Gastroesophageal sphincter (tissue), 4 donors: ENCODE results near the gene CCDC171. TPM values are rescaled to one million over a fixed set of nuclear protein-coding genes. Genes with fewer than 3 reads are reported as not detected.
A peak's percentile ranks its signal among the peaks of the same experiment; 100 is the strongest.

ENCODE experiments used
- ATAC-seq: fragments of 150-250 bp; one replicate; pipeline ENCODE4 v1.9.1; 2016; ENCODE audit warnings: mild to moderate bottlenecking, moderate library complexity
- H3K27ac ChIP-seq, 4 donors: fragments of 200-600 bp; sonication (generic) in 3 of 4; 1 replicate in 3 of 4; 2 replicates in 1 of 4; pipeline ENCODE4 v1.5.1; 2016 to 2019
- H3K27me3 ChIP-seq: fragments of 200-600 bp; sonication (generic); one replicate; pipeline ENCODE4 v1.5.1; 2019
- H3K36me3 ChIP-seq, 2 donors: fragments of 200-600 bp; sonication (generic); one replicate each; pipeline ENCODE4 v1.5.1; 2019; ENCODE audit warnings: control low read depth in 1 of 2
- H3K4me1 ChIP-seq, 3 donors: fragments of 200-600 bp; sonication (generic); 1 replicate in 2 of 3; 2 replicates in 1 of 3; pipeline ENCODE4 v1.5.1; 2016 to 2019; ENCODE audit warnings: control low read depth in 2 of 3
- H3K4me3 ChIP-seq, 2 donors: fragments of 200-600 bp; sonication (generic); one replicate each; pipeline ENCODE4 v1.5.1; 2019; ENCODE audit warnings: mild to moderate bottlenecking in 1 of 2, moderate library complexity in 1 of 2
- H3K9me3 ChIP-seq, 3 donors: fragments of 200-600 bp; sonication (generic); one replicate each; pipeline ENCODE4 v1.5.1; 2017 to 2019; ENCODE audit warnings: control low read depth in 2 of 3
- EP300 ChIP-seq: sonication (generic); formaldehyde crosslinking; IDR thresholded peaks from one replicate; pipeline ENCODE4 v1.6.1; 2017; ENCODE audit warnings: antibody characterized with exemption, mild to moderate bottlenecking
- POLR2A ChIP-seq, 2 donors: fragments of 450-650 bp; IDR thresholded peaks; one replicate each; pipeline ENCODE4 v1.6.1; 2017; ENCODE audit warnings: antibody characterized with exemption in 2 of 2, mild to moderate bottlenecking in 2 of 2, moderate library complexity in 1 of 2
- POLR2AphosphoS5 ChIP-seq: sonication (generic); formaldehyde crosslinking; IDR thresholded peaks from one replicate; pipeline ENCODE4 v1.6.1; 2017; ENCODE audit warnings: antibody characterized with exemption
- WGBS, 2 donors: methylation state at CpG; one replicate each; pipeline ENCODE4 v1.1.5; 2018; ENCODE audit warnings: low coverage in 1 of 2; 5-methylcytosine and 5-hydroxymethylcytosine counted together
- total RNA-seq, 4 donors: library from RNA; depleted of rRNA; stranded (reverse); fragments of >200 nt; gene quantifications; one replicate each; pipeline ENCODE4 v1.1.0, GENCODE V29; 2016
- TF ChIP-seq, protein P1 (sequence below), 4 experiments: fragments of 200-600 bp in 2 of 4; fragments of 450-650 bp in 2 of 4; sonication (generic) in 1 of 4; IDR thresholded peaks; one replicate each; pipeline ENCODE4 v1.5.1; 2017 to 2019; ENCODE audit warnings: antibody characterized with exemption in 4 of 4, mild to moderate bottlenecking in 2 of 4, moderate library complexity in 2 of 4

Gene CCDC171
- total RNA-seq, 4 donors from 2014 or later, result 0.94 to 4.5 (median 2.8) TPM

DNA sequence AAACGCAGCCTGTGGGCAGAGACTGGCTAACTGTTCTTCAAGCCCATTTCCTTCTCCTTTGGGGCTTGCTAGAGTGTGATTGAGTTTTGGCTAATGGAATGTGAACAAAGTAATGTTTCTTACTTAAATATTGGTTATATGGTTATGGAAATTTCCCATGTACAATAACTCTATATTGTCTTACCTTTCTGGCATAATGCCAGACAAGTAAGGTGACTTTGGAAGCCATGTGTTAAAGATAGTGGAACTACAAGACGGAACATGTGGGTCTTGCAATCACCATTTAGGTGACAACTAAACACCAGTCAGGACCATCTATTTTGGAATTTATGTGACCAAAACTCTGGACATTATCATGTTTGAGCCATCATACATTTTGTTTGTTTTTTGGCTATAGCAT, 260.2 kb downstream of the CCDC171 start:
- no peak for ATAC-seq
- H3K27me3 ChIP-seq, result no peaks in the 10 kb centered on the region
- WGBS, 2 donors, result 86 to 100% methylated on average over 2 of the region's 2 CpGs
- H3K4me3 ChIP-seq, result no peak overlapping the region
- TF ChIP-seq POLR2A (IDR thresholded peaks at IDR 0.05), result no peak
- TF ChIP-seq, protein P1, sequence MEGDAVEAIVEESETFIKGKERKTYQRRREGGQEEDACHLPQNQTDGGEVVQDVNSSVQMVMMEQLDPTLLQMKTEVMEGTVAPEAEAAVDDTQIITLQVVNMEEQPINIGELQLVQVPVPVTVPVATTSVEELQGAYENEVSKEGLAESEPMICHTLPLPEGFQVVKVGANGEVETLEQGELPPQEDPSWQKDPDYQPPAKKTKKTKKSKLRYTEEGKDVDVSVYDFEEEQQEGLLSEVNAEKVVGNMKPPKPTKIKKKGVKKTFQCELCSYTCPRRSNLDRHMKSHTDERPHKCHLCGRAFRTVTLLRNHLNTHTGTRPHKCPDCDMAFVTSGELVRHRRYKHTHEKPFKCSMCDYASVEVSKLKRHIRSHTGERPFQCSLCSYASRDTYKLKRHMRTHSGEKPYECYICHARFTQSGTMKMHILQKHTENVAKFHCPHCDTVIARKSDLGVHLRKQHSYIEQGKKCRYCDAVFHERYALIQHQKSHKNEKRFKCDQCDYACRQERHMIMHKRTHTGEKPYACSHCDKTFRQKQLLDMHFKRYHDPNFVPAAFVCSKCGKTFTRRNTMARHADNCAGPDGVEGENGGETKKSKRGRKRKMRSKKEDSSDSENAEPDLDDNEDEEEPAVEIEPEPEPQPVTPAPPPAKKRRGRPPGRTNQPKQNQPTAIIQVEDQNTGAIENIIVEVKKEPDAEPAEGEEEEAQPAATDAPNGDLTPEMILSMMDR (IDR thresholded peaks at IDR 0.05), result no peak
- no peak for TF ChIP-seq EP300
- no peak for TF ChIP-seq POLR2AphosphoS5
- H3K4me1 ChIP-seq, result no peaks in the 10 kb centered on the region
- H3K27ac ChIP-seq, result no peak overlapping the region
- peaks cover 0 to 11% (median 0%) of the 10 kb centered on the region in 3 donors for H3K9me3 ChIP-seq
- H3K36me3 ChIP-seq, result no peaks in the 10 kb centered on the region

DNA sequence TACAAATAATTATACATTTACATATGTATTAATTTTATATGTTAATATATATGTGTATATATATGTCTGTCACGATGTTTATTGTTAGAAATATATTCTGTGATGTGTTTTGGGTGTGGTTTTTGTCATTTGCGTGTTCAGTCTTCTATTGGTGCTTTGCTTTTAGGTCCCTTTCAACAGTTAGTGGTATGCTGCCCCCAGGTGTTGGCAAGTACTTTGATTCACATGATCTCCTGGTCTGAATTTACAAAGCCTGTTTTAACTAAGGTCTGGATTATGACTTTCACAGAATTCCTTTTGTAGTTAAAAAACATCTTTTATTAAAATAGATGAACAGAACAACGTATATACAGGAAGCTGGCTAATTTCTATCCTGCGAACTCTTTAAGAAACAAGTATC, 271.5 kb downstream of the CCDC171 start:
- Histone ChIP-seq H3K4me1 (no peaks in the 10 kb centered on the region), H3K4me3 (no peak overlapping the region), H3K9me3 (no peaks in the 10 kb centered on the region), H3K27ac (no peak overlapping the region), H3K36me3 (no peaks in the 10 kb centered on the region), H3K27me3 (no peaks in the 10 kb centered on the region)
- TF ChIP-seq, protein P1 (IDR thresholded peaks at IDR 0.05), result no peak
- TF ChIP-seq EP300 (no peak), POLR2AphosphoS5 (no peak), POLR2A (IDR thresholded peaks at IDR 0.05) (no peak)
- no peak for ATAC-seq
- 73 to 79% methylated on average over 4 of the region's 4 CpGs for WGBS, 2 donors

DNA sequence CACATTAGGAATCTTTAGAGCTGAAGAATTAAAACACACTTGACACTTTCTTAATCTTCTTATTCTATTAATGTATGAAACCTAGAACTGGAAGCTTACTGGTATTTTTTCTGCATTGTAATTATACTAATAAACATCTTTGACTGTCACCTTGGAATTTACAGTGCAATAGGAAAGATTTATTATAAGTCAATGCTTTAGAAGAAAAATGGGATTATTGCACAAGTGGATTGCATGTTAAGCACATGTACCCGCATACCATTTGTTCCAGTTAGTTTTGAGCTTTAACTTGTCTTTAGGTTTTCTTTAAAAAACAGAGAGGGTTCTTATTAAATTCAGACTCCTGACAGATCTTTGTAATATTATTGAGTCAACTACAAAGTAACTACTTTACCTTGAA, 278.5 kb downstream of the CCDC171 start:
- no peak overlapping the region for H3K4me3 ChIP-seq
- 91 to 100% methylated on average over 1 of the region's 1 CpG for WGBS, 2 donors
- no peaks in the 10 kb centered on the region for H3K9me3 ChIP-seq
- H3K36me3 ChIP-seq, result no peaks in the 10 kb centered on the region
- no peaks in the 10 kb centered on the region for H3K27me3 ChIP-seq
- H3K27ac ChIP-seq, result no peak overlapping the region
- ATAC-seq, result no peak
- TF ChIP-seq EP300 (no peak), POLR2AphosphoS5 (no peak), POLR2A (IDR thresholded peaks at IDR 0.05) (no peak)
- TF ChIP-seq, protein P1 (IDR thresholded peaks at IDR 0.05), result no peak
- no peaks in the 10 kb centered on the region for H3K4me1 ChIP-seq

DNA sequence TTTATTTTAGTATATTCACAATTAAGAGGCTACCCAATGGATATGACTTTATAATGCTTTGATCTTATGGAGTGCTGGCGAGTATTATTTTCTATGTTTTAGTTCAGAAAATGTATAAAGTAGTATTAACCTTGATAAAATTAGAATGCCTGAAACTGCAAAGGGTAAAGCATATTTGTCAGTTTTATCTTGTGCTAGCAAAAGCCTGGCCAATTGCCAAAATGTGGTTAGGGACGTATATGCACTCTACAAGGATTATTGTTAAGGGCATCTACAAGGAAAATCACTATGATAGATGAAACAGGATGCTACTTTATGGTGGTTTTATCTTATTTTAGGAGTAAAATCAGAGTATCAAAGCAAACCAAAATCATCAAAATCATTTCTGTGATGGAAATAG, 281.7 kb downstream of the CCDC171 start:
- H3K9me3 ChIP-seq, result no peaks in the 10 kb centered on the region
- TF ChIP-seq POLR2A (IDR thresholded peaks at IDR 0.05) (no peak), EP300 (no peak), POLR2AphosphoS5 (no peak)
- TF ChIP-seq, protein P1 (IDR thresholded peaks at IDR 0.05), result no peak
- H3K4me3 ChIP-seq, result no peak overlapping the region
- H3K27me3 ChIP-seq, result no peaks in the 10 kb centered on the region
- H3K36me3 ChIP-seq, result no peaks in the 10 kb centered on the region
- WGBS, 2 donors, result 64 to 76% methylated on average over 2 of the region's 2 CpGs
- no peak for ATAC-seq
- H3K4me1 ChIP-seq, result no peaks in the 10 kb centered on the region
- no peak overlapping the region for H3K27ac ChIP-seq

GRCh38 chr9:15837079-15837679, 284.3 kb downstream of the CCDC171 start:
- H3K9me3 ChIP-seq, result no peaks in the 10 kb centered on the region
- 0% methylated on average over 4 of the region's 4 CpGs for WGBS, 2 donors
- TF ChIP-seq, protein P1 (IDR thresholded peaks at IDR 0.05), result peak; percentile 39 to 68 (median 50)
- TF ChIP-seq POLR2A (IDR thresholded peaks at IDR 0.05), result no peak
- no peak for ATAC-seq
- no peaks in the 10 kb centered on the region for H3K4me1 ChIP-seq
- no peak overlapping the region for H3K27ac ChIP-seq
- H3K36me3 ChIP-seq, result no peaks in the 10 kb centered on the region
- no peak overlapping the region for H3K4me3 ChIP-seq
- H3K27me3 ChIP-seq, result no peaks in the 10 kb centered on the region
